SK-MEL-5 (cell line): Measurements from ENCODE around the gene CDAN1. TPM values are rescaled to one million over a fixed set of nuclear protein-coding genes. Genes with fewer than 3 reads are reported as not detected.

Experiments used
- DNase-seq: peaks from one replicate; pipeline ENCODE4 v3.0.0-alpha.2; 2016; ENCODE audit warnings: low read depth, low spot score
- in situ Hi-C: cut with HindIII; loops from 2 replicates; pipeline ENCODE4 v1.10.0; 2016; ENCODE audit warnings: low sequenced_read_pairs, high pct_unique_total_duplicates, low pct_unique_long_range_greater_than_20kb
- total RNA-seq: library from RNA; depleted of rRNA; stranded (reverse); fragments of >200 nt; shearing (Covaris generic); gene quantifications from 2 replicates; pipeline ENCODE4 v1.2.3, GENCODE V29; 2014

CDAN1 gene
- total RNA-seq, 1 experiment from 2014 or later = 8.7 TPM

- in situ Hi-C loops = no loop called here
Observed at GRCh38 chr15:42737529-42738328, 801 bp upstream of the CDAN1 start.

GRCh38 chr15:42736178-42736792 is 643 bp downstream of the CDAN1 start:
- no peak for DNase-seq

More at GRCh38 chr15:42737529-42738328, 801 bp upstream of the CDAN1 start:
- DNase-seq = peak; percentile 52

GRCh38 chr15:42735382-42736165 is 1.4 kb downstream of the CDAN1 start:
- in situ Hi-C loops = no loop called here
- DNase-seq = no peak

More at GRCh38 chr15:42736178-42736792, 643 bp downstream of the CDAN1 start:
- in situ Hi-C loops = no loop called here

GRCh38 chr15:42734076-42734672 is 2.8 kb downstream of the CDAN1 start:
- no peak for DNase-seq
- in situ Hi-C loops = no loop called here

- no peak for DNase-seq
- in situ Hi-C loops = no loop called here
Observed at GRCh38 chr15:42733027-42733426, 3.9 kb downstream of the CDAN1 start.

- in situ Hi-C loops = no loop called here
- no peak for DNase-seq
Observed at GRCh38 chr15:42732095-42732827, 4.7 kb downstream of the CDAN1 start.

- in situ Hi-C loops = no loop called here
- no peak for DNase-seq
Observed at GRCh38 chr15:42731461-42731860, 5.5 kb downstream of the CDAN1 start.

GRCh38 chr15:42730536-42730935 is 6.4 kb downstream of the CDAN1 start:
- no peak for DNase-seq
- in situ Hi-C loops = no loop called here

GRCh38 chr15:42730135-42730534 is 6.8 kb downstream of the CDAN1 start:
- DNase-seq = no peak
- in situ Hi-C loops = no loop called here

GRCh38 chr15:42729409-42729808 is 7.5 kb downstream of the CDAN1 start:
- in situ Hi-C loops = no loop called here
- no peak for DNase-seq

- in situ Hi-C loops = no loop called here
Observed at GRCh38 chr15:42728972-42729371, 8.0 kb downstream of the CDAN1 start.

GRCh38 chr15:42728560-42728959 is 8.4 kb downstream of the CDAN1 start:
- in situ Hi-C loops = no loop called here
- DNase-seq = no peak

More at GRCh38 chr15:42728972-42729371, 8.0 kb downstream of the CDAN1 start:
- DNase-seq = no peak

- in situ Hi-C loops = no loop called here
- no peak for DNase-seq
Observed at GRCh38 chr15:42727750-42728381, 9.1 kb downstream of the CDAN1 start.

- in situ Hi-C loops = no loop called here
- DNase-seq = no peak
Observed at GRCh38 chr15:42726114-42726513, 10.8 kb downstream of the CDAN1 start.

GRCh38 chr15:42725331-42725903 is 11.5 kb downstream of the CDAN1 start:
- DNase-seq = no peak
- in situ Hi-C loops = no loop called here

GRCh38 chr15:42724276-42724675 is 12.7 kb downstream of the CDAN1 start:
- DNase-seq = no peak
- in situ Hi-C loops = no loop called here

GRCh38 chr15:42723068-42723467 is 13.9 kb downstream of the CDAN1 start:
- in situ Hi-C loops = no loop called here

More at GRCh38 chr15:42723068-42723467, 13.9 kb downstream of the CDAN1 start:
- peak; percentile 35 for DNase-seq
